Heart left ventricle (tissue), 13 donors: ENCODE measurements around the gene TGM2.
"Not testable (repeated sequence)": the region's sequence is repeated elsewhere in the genome, so short reads cannot be mapped to it uniquely, and the experiment has no call there.

Source experiments
- CTCF ChIP-seq, 12 donors: fragments of 200-600 bp; sonication (generic) in 4 of 12; IDR thresholded peaks; one replicate each; pipeline versions ENCODE4 v1.5.0 to v1.8.0; 2018 to 2022; ENCODE audit warnings: antibody characterized with exemption in 12 of 12, mild to moderate bottlenecking in 5 of 12
- POLR2A ChIP-seq, 2 donors: fragments of 450-650 bp; IDR thresholded peaks; one replicate each; pipeline ENCODE4 v1.6.1; 2017; ENCODE audit warnings: antibody characterized with exemption in 2 of 2, mild to moderate bottlenecking in 2 of 2, moderate library complexity in 2 of 2
- donor health status: ischemic (EF 13 %, LVEDD 7.1; RV severe dilation, severe dysfunction).
- donor health status: DM: no; HTN: yes; CAD: no.
- donor health status: DM: no; HTN: no; CAD: no.
- donor health status: ischemic (EF 25% LVEDD 6.9; RV normal size, moderate dysfunction).
- donor health status: ischemic (EF 25% LVEDD 5.7; RV mildly dilated, moderate dysfunction).
- donor health status: ischemic (EF 35%, LVEDD 5.7; RV mildly dilated, moderate dysfunction).
- donor health status: nonischemic (EF 11% LVEDD 7.7; RV severe dilation, severe dysfunction).
- donor health status: DM: yes; HTN: yes; CAD: no.
- donor health status: PGD.
- donor health status: ischemic (EF 29% LVEDD 5.4; RV normal size, mild dysfunction).
- donor health status: nonischemic (EF 23%, LVEDD 6.1; RV moderate dilation, normal function).

DNA sequence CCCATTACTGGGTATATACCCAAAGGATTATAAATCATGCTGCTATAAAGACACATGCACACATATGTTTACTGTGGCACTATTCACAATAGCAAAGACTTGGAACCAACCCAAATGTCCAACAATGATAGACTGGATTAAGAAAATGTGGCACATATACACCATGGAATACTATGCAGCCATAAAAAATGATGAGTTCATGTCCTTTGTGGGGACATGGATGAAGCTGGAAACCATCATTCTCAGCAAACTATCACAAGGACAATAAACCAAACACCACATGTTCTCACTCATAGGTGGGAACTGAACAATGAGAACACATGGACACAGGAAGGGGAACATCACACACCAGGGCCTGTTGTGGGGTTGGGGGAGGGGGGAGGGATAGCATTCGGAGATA is 57.7 kb downstream of the TGM2 start:
- TF ChIP-seq CTCF, POLR2A (IDR thresholded peaks at IDR 0.05): not testable (repeated sequence)
